Caco-2 (cell line): Measurements from ENCODE around the gene PARD3. TPM values are rescaled to one million over a fixed set of nuclear protein-coding genes. Genes with fewer than 3 reads are reported as not detected.

Experiments
- BruUV-seq: library from RNA; stranded (reverse); fragments of 400-500 nt; replicated peaks from 2 replicates; lab custom pipeline; 2021; lab: Mats Ljungman, UMichigan
- CTCF ChIA-PET: fragments of 300-600 bp; sonication (Branson Sonifier 250); formaldehyde crosslinking; loops from one replicate; lab custom pipeline; 2022; ENCODE audit warnings: antibody characterized with exemption; lab: Charles Lee
- POLR2A ChIA-PET: fragments of 300-600 bp; sonication (Branson Sonifier 250); formaldehyde crosslinking; loops from one replicate; lab custom pipeline; 2022; ENCODE audit warnings: antibody characterized with exemption; lab: Charles Lee
- DNase-seq, 2 experiments: peaks; one replicate each; pipeline versions ENCODE4 v3.0.0 to v3.0.0-alpha.2; 2020 to 2022
- H3K27me3 ChIP-seq: replicated peaks from 2 replicates; pipeline ENCODE4 v1.6.0; 2011; ENCODE audit warnings: low read length; ENCODE audit not compliant: control insufficient read depth, insufficient read depth
- H3K36me3 ChIP-seq: 2 replicates; pipeline ENCODE4 v1.5.1; 2011; ENCODE audit warnings: low read length; ENCODE audit not compliant: control insufficient read depth, insufficient read depth
- H3K4me1 ChIP-seq: fragments of 250-450 bp; sonication (Bioruptor Pico); 2 replicates; pipeline ENCODE4 v1.5.1; 2020; ENCODE audit warnings: mild to moderate bottlenecking
- H3K4me3 ChIP-seq: 2 replicates; pipeline ENCODE4 v1.5.1; 2011; ENCODE audit warnings: low read depth, mild to moderate bottlenecking, control low read depth, low read length
- H3K9me3 ChIP-seq: fragments of 250-450 bp; sonication (Bioruptor Pico); 2 replicates; pipeline ENCODE4 v1.5.1; 2020; ENCODE audit warnings: mild to moderate bottlenecking, moderate library complexity
- H3K27ac Mint-ChIP-seq: one replicate; pipeline ENCODE4 v1.8.0; 2022; ENCODE audit warnings: mixed read lengths; ENCODE audit not compliant: unreplicated experiment
- H3K27me3 Mint-ChIP-seq: one replicate; pipeline ENCODE4 v1.8.0; 2022; ENCODE audit warnings: mixed read lengths; ENCODE audit not compliant: insufficient read depth, unreplicated experiment
- H3K36me3 Mint-ChIP-seq: one replicate; pipeline ENCODE4 v1.8.0; 2022; ENCODE audit warnings: mild to moderate bottlenecking, mixed read lengths; ENCODE audit not compliant: insufficient read depth, unreplicated experiment
- H3K4me1 Mint-ChIP-seq: one replicate; pipeline ENCODE4 v1.8.0; 2022; ENCODE audit warnings: low read depth, mixed read lengths; ENCODE audit not compliant: unreplicated experiment
- H3K4me3 Mint-ChIP-seq: one replicate; pipeline ENCODE4 v1.8.0; 2022; ENCODE audit warnings: mild to moderate bottlenecking, moderate library complexity, mixed read lengths; ENCODE audit not compliant: unreplicated experiment
- H3K9me3 Mint-ChIP-seq: one replicate; pipeline ENCODE4 v1.8.0; 2022; ENCODE audit warnings: mixed read lengths; ENCODE audit not compliant: unreplicated experiment
- intact Hi-C: fragments of 100-400 bp; cut with micrococcal nuclease; formaldehyde crosslinking; loops from one replicate; pipeline ENCODE4 v1.10.0; 2022; ENCODE audit not compliant: unreplicated experiment
- total RNA-seq: library from RNA; stranded (reverse); gene quantifications from 2 replicates; pipeline ENCODE4 v1.2.3, GENCODE V29; 2022
- TF ChIP-seq, protein P1 (sequence below), 2 experiments: fragments of 200-600 bp in 1 of 2; IDR thresholded peaks; 1 replicate in 1 of 2; 2 replicates in 1 of 2; pipeline versions ENCODE4 v1.5.1 to v1.8.0; 2011 to 2022; ENCODE audit warnings: antibody characterized with exemption in 1 of 2, control low read depth in 1 of 2, inconsistent platforms in 1 of 2, low read depth in 1 of 2, low read length in 1 of 2, mild to moderate bottlenecking in 1 of 2, moderate library complexity in 1 of 2; ENCODE audit not compliant: insufficient read depth in 1 of 2, severe bottlenecking in 1 of 2, unreplicated experiment in 1 of 2

PARD3 gene
- total RNA-seq, 1 experiment from 2014 or later: 80.7 TPM

DNA sequence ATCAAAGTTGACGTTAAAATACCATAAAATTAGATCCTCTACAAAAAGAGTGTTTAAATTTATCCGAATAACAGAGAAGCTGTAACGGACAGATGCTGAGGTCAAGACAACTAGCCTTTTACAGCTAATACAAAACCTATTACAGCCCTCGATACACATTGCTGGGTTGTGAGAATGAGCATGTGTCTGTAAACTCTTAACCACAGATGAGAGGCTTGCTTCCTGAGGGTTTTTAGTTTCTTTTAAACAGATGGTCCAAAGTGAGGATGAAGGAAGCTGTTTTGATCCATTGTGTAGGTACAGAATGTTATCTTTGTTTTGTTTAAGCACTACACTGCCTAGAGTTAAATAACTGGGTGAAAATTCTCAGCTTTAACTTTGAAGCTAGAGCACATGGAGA, 578.2 kb downstream of the PARD3 start:
- Histone ChIP-seq H3K4me3 (no peak overlapping the region), H3K4me1 (peaks cover 19% of the 10 kb centered on the region), H3K9me3 (no peaks in the 10 kb centered on the region), H3K27me3 (no peaks in the 10 kb centered on the region), H3K36me3 (no peaks in the 10 kb centered on the region)
- POLR2A ChIA-PET: no interaction called here
- Mint-ChIP-seq H3K27ac (no peak overlapping the region), H3K4me1 (peaks cover 25% of the 10 kb centered on the region), H3K9me3 (no peaks in the 10 kb centered on the region), H3K36me3 (no peaks in the 10 kb centered on the region), H3K4me3 (no peak overlapping the region), H3K27me3 (no peaks in the 10 kb centered on the region)
- DNase-seq: no peak
- CTCF ChIA-PET: no interaction called here
- BruUV-seq: no TSS peak
- intact Hi-C loops: no loop called here
- TF ChIP-seq, protein P1, sequence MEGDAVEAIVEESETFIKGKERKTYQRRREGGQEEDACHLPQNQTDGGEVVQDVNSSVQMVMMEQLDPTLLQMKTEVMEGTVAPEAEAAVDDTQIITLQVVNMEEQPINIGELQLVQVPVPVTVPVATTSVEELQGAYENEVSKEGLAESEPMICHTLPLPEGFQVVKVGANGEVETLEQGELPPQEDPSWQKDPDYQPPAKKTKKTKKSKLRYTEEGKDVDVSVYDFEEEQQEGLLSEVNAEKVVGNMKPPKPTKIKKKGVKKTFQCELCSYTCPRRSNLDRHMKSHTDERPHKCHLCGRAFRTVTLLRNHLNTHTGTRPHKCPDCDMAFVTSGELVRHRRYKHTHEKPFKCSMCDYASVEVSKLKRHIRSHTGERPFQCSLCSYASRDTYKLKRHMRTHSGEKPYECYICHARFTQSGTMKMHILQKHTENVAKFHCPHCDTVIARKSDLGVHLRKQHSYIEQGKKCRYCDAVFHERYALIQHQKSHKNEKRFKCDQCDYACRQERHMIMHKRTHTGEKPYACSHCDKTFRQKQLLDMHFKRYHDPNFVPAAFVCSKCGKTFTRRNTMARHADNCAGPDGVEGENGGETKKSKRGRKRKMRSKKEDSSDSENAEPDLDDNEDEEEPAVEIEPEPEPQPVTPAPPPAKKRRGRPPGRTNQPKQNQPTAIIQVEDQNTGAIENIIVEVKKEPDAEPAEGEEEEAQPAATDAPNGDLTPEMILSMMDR (IDR thresholded peaks at IDR 0.05; ENCODE audit: insufficient read depth in 1 of 2, low read depth in 1 of 2, low read length in 1 of 2, severe bottlenecking in 1 of 2, unreplicated experiment in 1 of 2): no peak

DNA sequence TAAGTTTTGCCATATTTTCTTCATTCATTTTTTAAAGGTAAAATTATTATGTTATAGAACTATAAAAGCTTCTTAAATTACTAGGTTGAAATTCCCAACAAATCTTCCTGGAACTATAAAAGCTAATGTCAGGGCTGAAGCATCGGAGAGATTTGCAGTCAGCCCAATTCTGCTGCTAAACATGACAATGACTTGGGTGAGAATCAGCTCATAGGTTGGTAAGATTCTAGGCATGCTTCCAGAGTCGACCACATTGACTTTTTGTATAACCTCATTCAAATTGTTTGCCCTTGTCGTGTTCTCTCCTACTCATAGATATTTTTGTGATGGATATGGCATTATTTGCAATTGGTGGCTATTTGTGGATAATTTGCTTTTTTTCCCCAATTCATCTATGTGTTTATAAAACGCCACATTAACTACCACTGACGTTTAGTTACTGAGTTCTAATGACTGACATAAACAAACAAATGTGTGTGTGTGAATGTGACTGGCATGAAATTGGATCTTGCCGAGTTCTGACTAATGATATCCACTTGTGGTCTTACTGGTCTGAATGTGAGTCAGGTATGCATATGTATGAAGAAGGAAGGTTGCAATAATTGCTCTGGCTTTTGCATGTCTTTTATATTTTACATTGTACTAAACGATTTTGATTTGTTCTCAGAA, 579.8 kb downstream of the PARD3 start:
- Mint-ChIP-seq H3K27me3 (no peaks in the 10 kb centered on the region), H3K4me3 (no peak overlapping the region), H3K27ac (no peak overlapping the region), H3K9me3 (no peaks in the 10 kb centered on the region), H3K36me3 (no peaks in the 10 kb centered on the region), H3K4me1 (peaks cover 23% of the 10 kb centered on the region)
- intact Hi-C loops: no loop called here
- Histone ChIP-seq H3K4me3 (no peak overlapping the region), H3K36me3 (no peaks in the 10 kb centered on the region), H3K4me1 (peaks cover 33% of the 10 kb centered on the region), H3K9me3 (no peaks in the 10 kb centered on the region), H3K27me3 (no peaks in the 10 kb centered on the region)
- TF ChIP-seq, protein P1 (IDR thresholded peaks at IDR 0.05; ENCODE audit: insufficient read depth in 1 of 2, low read depth in 1 of 2, low read length in 1 of 2, severe bottlenecking in 1 of 2, unreplicated experiment in 1 of 2): no peak
- DNase-seq: no peak
- ChIA-PET CTCF (no interaction called here), POLR2A (no interaction called here)
- no TSS peak for BruUV-seq

DNA sequence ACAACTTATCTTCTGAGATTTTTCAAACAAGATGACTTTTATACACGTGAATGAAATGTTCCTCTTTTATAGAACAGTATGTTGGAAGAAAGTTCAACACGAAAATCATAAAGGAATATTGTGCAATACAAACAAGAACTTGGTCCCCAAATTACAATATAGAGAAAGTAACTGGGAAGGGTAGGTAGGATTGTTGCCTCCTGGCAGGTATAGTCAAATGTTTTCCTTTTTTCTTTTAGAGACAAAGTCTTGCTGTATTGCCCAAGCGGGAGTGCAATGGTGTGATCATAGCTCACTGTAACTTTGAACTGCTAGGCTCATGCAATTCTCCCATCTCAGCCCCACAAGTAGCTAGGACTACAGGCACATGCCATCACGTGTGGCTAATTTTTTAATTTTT, 582.6 kb downstream of the PARD3 start:
- H3K9me3 Mint-ChIP-seq: no peaks in the 10 kb centered on the region
- POLR2A ChIA-PET: no interaction called here
- BruUV-seq: no TSS peak
- no peak overlapping the region for H3K27ac Mint-ChIP-seq
- no peak overlapping the region for H3K4me3 ChIP-seq
- H3K4me1 ChIP-seq: peaks cover 33% of the 10 kb centered on the region
- no peak for DNase-seq
- TF ChIP-seq, protein P1 (IDR thresholded peaks at IDR 0.05; ENCODE audit: insufficient read depth in 1 of 2, low read depth in 1 of 2, low read length in 1 of 2, severe bottlenecking in 1 of 2, unreplicated experiment in 1 of 2): no peak
- H3K4me1 Mint-ChIP-seq: peaks cover 23% of the 10 kb centered on the region
- H3K27me3 Mint-ChIP-seq: no peaks in the 10 kb centered on the region
- no peaks in the 10 kb centered on the region for H3K9me3 ChIP-seq
- H3K27me3 ChIP-seq: no peaks in the 10 kb centered on the region
- peak overlapping the region; percentile 4 for H3K4me3 Mint-ChIP-seq
- CTCF ChIA-PET: interaction anchor here (0.6 to 1.2 kb wide), 3 partner anchors 16 to 150 kb away, joined by 3 to 4 read pairs (median 3); no protein-coding TSS in a partner anchor
- no peaks in the 10 kb centered on the region for H3K36me3 Mint-ChIP-seq
- no peaks in the 10 kb centered on the region for H3K36me3 ChIP-seq
- intact Hi-C loops: loop anchor here (5.0 kb wide), 1 partner anchor 110 kb away; no protein-coding TSS in a partner anchor
